ENCODE data around the gene C16orf74. TPM values are rescaled to one million over a fixed set of nuclear protein-coding genes. Genes with fewer than 3 reads are reported as not detected.
A peak's percentile ranks its signal among the peaks of the same experiment; 100 is the strongest.

The C16orf74 gene
- total and polyA plus RNA-seq, 2 of the 8 experiments (the other 6 are each of a cell fraction or from before 2014, with no cell fraction given) = 7.3 to 9.3 TPM

DNA sequence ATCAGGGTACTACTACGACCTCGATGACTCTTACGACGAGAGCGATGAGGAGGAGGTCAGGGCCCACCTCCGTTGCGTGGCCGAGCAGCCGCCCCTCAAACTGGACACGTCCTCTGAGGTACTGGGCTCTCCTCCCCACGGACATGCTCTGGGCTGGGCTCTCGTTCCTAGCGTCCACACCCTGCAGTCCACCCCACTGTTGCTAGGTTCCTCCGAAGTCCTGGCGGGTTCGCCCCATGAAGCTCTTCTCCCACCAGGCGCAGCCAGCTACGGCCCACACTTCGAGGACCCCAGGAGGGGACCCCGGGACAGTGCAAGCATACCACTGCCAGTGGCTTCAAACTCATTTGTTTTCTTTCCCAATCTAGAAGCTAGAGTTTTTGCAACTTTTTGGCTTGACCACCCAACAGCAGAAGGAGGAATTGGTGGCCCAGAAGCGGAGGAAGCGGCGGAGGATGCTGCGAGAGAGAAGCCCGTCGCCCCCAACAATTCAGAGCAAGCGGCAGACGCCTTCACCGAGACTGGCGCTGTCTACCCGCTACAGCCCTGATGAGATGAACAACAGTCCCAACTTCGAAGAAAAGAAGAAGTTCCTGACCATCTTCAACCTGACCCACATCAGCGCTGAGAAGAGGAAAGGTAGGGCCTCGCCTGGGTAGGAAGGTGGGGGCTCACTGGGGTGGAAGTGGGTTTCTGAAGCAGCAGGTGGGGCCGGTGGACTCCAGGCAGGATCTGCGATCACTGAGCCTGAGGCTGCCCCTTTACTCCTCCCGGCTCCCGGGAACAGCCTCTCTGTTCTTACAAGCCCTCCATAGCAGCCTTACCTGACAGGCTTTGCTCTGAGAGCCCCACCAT lies 87.7 kb downstream of the C16orf74 start:
- no peak overlapping the region for H3K14ac ChIP-seq (ENCODE audit: insufficient read length)
- H4K91ac ChIP-seq (replicated peaks; ENCODE audit: insufficient read length, low read length) = no peak overlapping the region
- DNase-seq (ENCODE audit: low read depth in 1 of 2, low spot score in 2 of 2) = no peak
- H3K4ac ChIP-seq (replicated peaks; ENCODE audit: insufficient read length, low read depth, low read length) = no peak overlapping the region
- CTCF ChIA-PET (ENCODE audit: partially characterized antibody) = interaction anchor here (1.2 to 16.9 kb wide), 3 partner anchors 13 to 55 kb away, joined by 4 to 248 read pairs (median 117); no protein-coding TSS in a partner anchor
- H3K27ac ChIP-seq (ENCODE audit: low read depth, low read length) = no peak overlapping the region
- no peak overlapping the region for H2AFZ ChIP-seq (ENCODE audit: low read length)
- H3K9ac ChIP-seq (replicated peaks in 1 of 4; ENCODE audit: extremely low read depth in 1 of 4, low read depth in 3 of 4, low read length in 3 of 4) = no peak overlapping the region
- no peak overlapping the region for H4K5ac ChIP-seq (ENCODE audit: insufficient read length, low read depth, low read length)
- WGBS, 2 experiments (ENCODE audit: extremely low coverage in 1 of 2, insufficient coverage in 1 of 2, insufficient read length in 1 of 2, insufficient replicate concordance in 2 of 2, low coverage in 1 of 2, low lambda C conversion rate in 2 of 2, missing lambda C conversion rate in 1 of 2) = 93% methylated on average over 37 of the region's 38 CpGs; no CpG with 5 or more reads in 1 of the 2 experiments
- peaks cover 3% of the 10 kb centered on the region for H3K79me1 ChIP-seq (ENCODE audit: low read depth, low read length)
- no peaks in the 10 kb centered on the region for H3K23me2 ChIP-seq (ENCODE audit: low read depth, low read length)
- H2BK12ac ChIP-seq (ENCODE audit: low read depth, low read length) = no peak overlapping the region
- H3K36me3 ChIP-seq (ENCODE audit: control insufficient read depth in 2 of 4, insufficient read depth in 4 of 4, low read length in 3 of 4) = peaks cover 39 to 82% (median 67%) of the 10 kb centered on the region in 4 experiments
- H3K18ac ChIP-seq (ENCODE audit: extremely low read depth, low read length) = no peak overlapping the region
- no peaks in the 10 kb centered on the region; a peak in 1 of 7 replicates for H3K4me1 ChIP-seq (replicated peaks in 1 of 4; ENCODE audit: control insufficient read depth in 3 of 4, insufficient read depth in 4 of 4, low read length in 3 of 4)
- no peaks in the 10 kb centered on the region for H3K27me3 ChIP-seq (replicated peaks in 1 of 4; ENCODE audit: control insufficient read depth in 3 of 4, extremely low read depth in 1 of 4, insufficient read depth in 3 of 4, low read length in 3 of 4)
- H2BK5ac ChIP-seq (ENCODE audit: low read depth, low read length) = no peak overlapping the region
- H4K8ac ChIP-seq (ENCODE audit: extremely low read depth, insufficient read depth, low read length) = peak overlapping the region; percentile 57; the same call in 1 of the 2 replicates
- TF ChIP-seq, protein P1, sequence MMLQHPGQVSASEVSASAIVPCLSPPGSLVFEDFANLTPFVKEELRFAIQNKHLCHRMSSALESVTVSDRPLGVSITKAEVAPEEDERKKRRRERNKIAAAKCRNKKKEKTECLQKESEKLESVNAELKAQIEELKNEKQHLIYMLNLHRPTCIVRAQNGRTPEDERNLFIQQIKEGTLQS (IDR thresholded peaks at IDR 0.05; ENCODE audit: insufficient read depth, low read depth, low read length) = no peak
- no peak overlapping the region for H3K23ac ChIP-seq (ENCODE audit: insufficient read length)
- peaks cover 10 to 37% of the 10 kb centered on the region in 2 experiments for H4K20me1 ChIP-seq (replicated peaks in 1 of 2; ENCODE audit: control insufficient read depth in 1 of 2, insufficient read depth in 2 of 2, low read length in 2 of 2)
- no peak overlapping the region for H3K4me2 ChIP-seq (ENCODE audit: insufficient read depth in 1 of 2, low read depth in 2 of 2, low read length in 2 of 2)
- H3K4me3 ChIP-seq (ENCODE audit: extremely low read depth in 1 of 4, insufficient read depth in 2 of 4, low read depth in 3 of 4, low read length in 4 of 4) = no peak overlapping the region
- no peak overlapping the region for H3K56ac ChIP-seq (replicated peaks; ENCODE audit: insufficient read length, low read depth, low read length)
- POLR2A ChIA-PET (ENCODE audit: partially characterized antibody) = interaction anchor here (1.5 to 1.9 kb wide), 2 partner anchors 12 to 36 kb away, joined by 4 to 7 read pairs; no protein-coding TSS in a partner anchor
- no peaks in the 10 kb centered on the region for H3K79me2 ChIP-seq (ENCODE audit: control insufficient read depth in 1 of 2, insufficient read depth in 2 of 2, low read length in 2 of 2)
- H2BK15ac ChIP-seq (ENCODE audit: low read length) = no peak overlapping the region
- H2BK120ac ChIP-seq (replicated peaks; ENCODE audit: low read depth, low read length) = no peak overlapping the region
- FAIRE-seq = no peak
- H2BK20ac ChIP-seq (ENCODE audit: low read length) = no peak overlapping the region
- H3K9me3 ChIP-seq (ENCODE audit: insufficient read depth in 2 of 2, low read depth in 1 of 2, low read length in 1 of 2) = no peaks in the 10 kb centered on the region
- no peak overlapping the region for H2AK5ac ChIP-seq (ENCODE audit: low read depth, low read length)
